Heart right ventricle (tissue), 16 donors: Measurements from ENCODE around the gene IL6ST. TPM values are rescaled to one million over a fixed set of nuclear protein-coding genes. Genes with fewer than 3 reads are reported as not detected.

Experiments used
- ATAC-seq, 8 donors: fragments of 200-7000 bp; cut with Tn5 transposase; one replicate each; pipeline ENCODE4 v1.9.1; 2020; ENCODE audit warnings: mild to moderate bottlenecking in 8 of 8, moderate library complexity in 8 of 8, moderate number of reproducible peaks in 1 of 8
- DNase-seq, 2 donors: peaks; one replicate each; pipeline ENCODE4 v3.0.0-alpha.2; 2020
- H3K27ac ChIP-seq, 10 donors: fragments of 200-600 bp; sonication (generic) in 2 of 10; one replicate each; pipeline versions ENCODE4 v1.5.0 to v1.8.0; 2020 to 2022; ENCODE audit warnings: mild to moderate bottlenecking in 3 of 10
- H3K27me3 ChIP-seq, 7 donors: fragments of 200-600 bp; one replicate each; pipeline ENCODE4 v1.8.0; 2021 to 2022; ENCODE audit warnings: mild to moderate bottlenecking in 2 of 7
- H3K36me3 ChIP-seq, 9 donors: fragments of 200-600 bp; sonication (generic) in 1 of 9; one replicate each; pipeline versions ENCODE4 v1.5.0 to v1.8.0; 2020 to 2022; ENCODE audit warnings: mild to moderate bottlenecking in 2 of 9
- H3K4me1 ChIP-seq, 9 donors: fragments of 200-600 bp; sonication (generic) in 1 of 9; one replicate each; pipeline versions ENCODE4 v1.5.0 to v1.8.0; 2020 to 2022; ENCODE audit warnings: mild to moderate bottlenecking in 4 of 9
- H3K4me3 ChIP-seq, 10 donors: fragments of 200-600 bp; sonication (generic) in 2 of 10; one replicate each; pipeline versions ENCODE4 v1.5.0 to v1.8.0; 2020 to 2022; ENCODE audit warnings: mild to moderate bottlenecking in 7 of 10, moderate library complexity in 2 of 10
- H3K9me3 ChIP-seq, 11 donors: fragments of 200-600 bp in 10 of 11; sonication (generic) in 2 of 11; one replicate each; pipeline versions ENCODE4 v1.5.0 to v1.8.0; 2013 to 2022; ENCODE audit warnings: mild to moderate bottlenecking in 2 of 11, control low read depth in 1 of 11, moderate library complexity in 1 of 11
- CTCF ChIP-seq, 9 donors: fragments of 200-600 bp; sonication (generic) in 2 of 9; IDR thresholded peaks; one replicate each; pipeline versions ENCODE4 v1.5.0 to v1.8.0; 2021 to 2022; ENCODE audit warnings: antibody characterized with exemption in 9 of 9, mild to moderate bottlenecking in 5 of 9, moderate library complexity in 1 of 9
- WGBS, 2 donors: extraction: QIAGEN DNeasy Blood & Tissue Kit; methylation state at CpG; one replicate each; pipeline ENCODE4 v1.1.7; 2013; ENCODE audit warnings: inconsistent platforms in 1 of 2; 5-methylcytosine and 5-hydroxymethylcytosine counted together
- intact Hi-C, 10 donors: fragments of 100-400 bp; cut with DNase I; formaldehyde crosslinking; loops; one replicate each; pipeline versions ENCODE4 v1.11.1 to v1.14.2; 2022
- polyA plus RNA-seq, 2 donors: library from polyadenylated mRNA; stranded (reverse); fragments of 200-250 nt; gene quantifications; one replicate each; pipeline ENCODE4 v1.2.3, GENCODE V29; 2013
- total RNA-seq, 10 donors: library from RNA; stranded (reverse); fragmentation: NEBNext Ultra II Directional in 3 of 10; extraction: Animal tissue kit (Norgen Biotek cat#: 25700) in 3 of 10; gene quantifications; one replicate each; pipeline versions ENCODE4 v1.2.1 to v1.2.4, GENCODE V29; 2021 to 2023
- donor health status: Arrhythmogenic right ventricular cardiomyopathy.
- donor health status: ischemic (EF 13 %, LVEDD 7.1; RV severe dilation, severe dysfunction).
- donor health status: healthy with polysubstance abuse.
- donor health status: DM: no; HTN: yes; CAD: no.
- donor health status: DM: no; HTN: no; CAD: no.
- donor health status: ischemic (EF 25% LVEDD 6.9; RV normal size, moderate dysfunction).
- donor health status: ischemic (EF 25% LVEDD 5.7; RV mildly dilated, moderate dysfunction).
- donor health status: healthy.
- donor health status: DM: yes; HTN: yes; CAD: no.
- donor health status: Ischemic cardiomyopathy.
- donor health status: ischemic (EF 35%, LVEDD 5.7; RV mildly dilated, moderate dysfunction).
- donor health status: nonischemic (EF 11% LVEDD 7.7; RV severe dilation, severe dysfunction).
- donor health status: DM: yes; HTN: yes; CAD: no.
- donor health status: PGD.
- donor health status: ischemic (EF 29% LVEDD 5.4; RV normal size, mild dysfunction).
- donor health status: nonischemic (EF 23%, LVEDD 6.1; RV moderate dilation, normal function).

IL6ST gene
- total and polyA plus RNA-seq, 12 donors, result 23.7 to 190 (median 134) TPM

- Histone ChIP-seq H3K27me3 (no peaks in the 10 kb centered on the region), H3K27ac (peak overlapping the region; percentile 92 to 100 (median 99)), H3K4me3 (peak overlapping the region; percentile 65 to 90 (median 80)), H3K9me3 (no peaks in the 10 kb centered on the region), H3K36me3 (no peaks in the 10 kb centered on the region), H3K4me1 (peaks cover 0 to 52% (median 33%) of the 10 kb centered on the region in 9 donors)
- WGBS, 2 donors, result 1% methylated on average over 68 to 70 of the region's 70 CpGs
- TF ChIP-seq CTCF (IDR thresholded peaks at IDR 0.05), result peak in 7 of 9 donors; percentile 22 to 54 (median 38)
- DNase-seq (peak; percentile 98), ATAC-seq (peak; percentile 97 to 99 (median 99))
- intact Hi-C loops, result loop anchor here in 5 of 10 donors (5.0 to 10.0 kb wide), 7 partner anchors 52 to 822 kb away; partner anchors contain the start of gene MAP3K1 (in 1 of the 5)
These were observed 493 bp upstream of the IL6ST start for GRCh38 chr5:55994998-55995914.

GRCh38 chr5:55993731-55994494 lies 850 bp downstream of the IL6ST start:
- WGBS, 2 donors, result 1% methylated on average over 14 of the region's 14 CpGs
- Histone ChIP-seq H3K9me3 (no peaks in the 10 kb centered on the region), H3K4me1 (peaks cover 0 to 64% (median 46%) of the 10 kb centered on the region in 9 donors), H3K36me3 (no peaks in the 10 kb centered on the region), H3K4me3 (peak overlapping the region; percentile 65 to 90 (median 80)), H3K27ac (peak overlapping the region; percentile 92 to 100 (median 99)), H3K27me3 (no peaks in the 10 kb centered on the region)
- DNase-seq, result no peak
- intact Hi-C loops, result loop anchor here in 5 of 10 donors (5.0 to 10.0 kb wide), 5 partner anchors 78 to 203 kb away; no protein-coding TSS in a partner anchor
- no peak for ATAC-seq
- TF ChIP-seq CTCF (IDR thresholded peaks at IDR 0.05), result no peak

GRCh38 chr5:55993013-55993412 lies 1.8 kb downstream of the IL6ST start:
- TF ChIP-seq CTCF (IDR thresholded peaks at IDR 0.05), result no peak
- intact Hi-C loops, result loop anchor here in 5 of 10 donors (5.0 to 10.0 kb wide), 5 partner anchors 79 to 204 kb away; no protein-coding TSS in a partner anchor
- H3K27ac ChIP-seq, result peak overlapping the region; percentile 92 to 100 (median 99)
- H3K4me1 ChIP-seq, result peaks cover 0 to 70% (median 48%) of the 10 kb centered on the region in 9 donors
- no peaks in the 10 kb centered on the region for H3K36me3 ChIP-seq
- no peaks in the 10 kb centered on the region for H3K9me3 ChIP-seq
- no peaks in the 10 kb centered on the region for H3K27me3 ChIP-seq
- DNase-seq (no peak), ATAC-seq (peak in 1 of 8 donors; percentile 7)
- 6 to 10% methylated on average over 5 of the region's 5 CpGs for WGBS, 2 donors
- peak overlapping the region; percentile 65 to 90 (median 80) for H3K4me3 ChIP-seq
